HEK293 (cell line): ENCODE results near the gene TTLL11.

Experiments
- CTCF ChIA-PET: fragments of 350-600 bp; formaldehyde crosslinking; extraction: SDS; loops from one replicate; lab custom pipeline; 2021; ENCODE audit warnings: antibody characterized with exemption; lab: Yijun Ruan, JAX
- POLR2A ChIA-PET: fragments of 300-600 bp; formaldehyde crosslinking; extraction: SDS; loops from one replicate; lab custom pipeline; 2020; ENCODE audit warnings: antibody characterized with exemption, inconsistent platforms; lab: Yijun Ruan, JAX
- H3K27ac ChIP-seq: fragments of 200-500 bp; sonication (Bioruptor generic); 2 replicates; pipeline ENCODE4 v1.5.1; 2014; ENCODE audit warnings: low read depth, low read length, control low read depth, inconsistent platforms; ENCODE audit errors: extremely low read depth
- H3K36me3 ChIP-seq, 2 experiments: fragments of 200-500 bp in 1 of 2; sonication (Bioruptor generic) in 1 of 2; 1 replicate in 1 of 2; 2 replicates in 1 of 2; pipeline ENCODE4 v1.5.1; 2014 to 2017; ENCODE audit warnings: inconsistent platforms in 2 of 2, low read length in 2 of 2; ENCODE audit not compliant: control insufficient read depth in 2 of 2, insufficient read depth in 1 of 2
- H3K4me1 ChIP-seq: fragments of 200-500 bp; sonication (Bioruptor generic); 2 replicates; pipeline ENCODE4 v1.5.1; 2014; ENCODE audit warnings: mild to moderate bottlenecking, low read length, inconsistent platforms; ENCODE audit not compliant: control insufficient read depth, insufficient read depth
- H3K4me3 ChIP-seq: 2 replicates; pipeline ENCODE4 v1.5.1; 2011; ENCODE audit warnings: low read depth, mild to moderate bottlenecking, control low read depth, low read length, moderate library complexity
- H3K9me3 ChIP-seq: fragments of 200-500 bp; sonication (Bioruptor generic); 2 replicates; pipeline ENCODE4 v1.5.1; 2014; ENCODE audit warnings: low read depth, low read length, inconsistent platforms; ENCODE audit not compliant: control insufficient read depth, insufficient read depth
- BCL11A ChIP-seq: fragments of 450-650 bp; formaldehyde crosslinking; IDR thresholded peaks from 2 replicates; pipeline ENCODE4 v1.5.1; 2016; ENCODE audit warnings: low read depth, missing biosample characterization, missing genetic modification characterization
- MZF1 ChIP-seq: fragments of 450-650 bp; formaldehyde crosslinking; IDR thresholded peaks from 2 replicates; pipeline ENCODE4 v1.5.1; 2017; ENCODE audit warnings: missing biosample characterization, missing genetic modification characterization, borderline replicate concordance
- OSR2 ChIP-seq: fragments of 450-650 bp; formaldehyde crosslinking; IDR thresholded peaks from 2 replicates; pipeline ENCODE4 v1.5.1; 2016; ENCODE audit warnings: missing biosample characterization, missing genetic modification characterization
- TRIM28 ChIP-seq: IDR thresholded peaks from 2 replicates; pipeline ENCODE4 v1.6.1; 2011; ENCODE audit warnings: low read length, control low read depth, borderline replicate concordance
- ZBTB17 ChIP-seq: fragments of 450-650 bp; formaldehyde crosslinking; IDR thresholded peaks from 2 replicates; pipeline ENCODE4 v1.5.1; 2016; ENCODE audit warnings: missing biosample characterization, missing genetic modification characterization
- ZEB2 ChIP-seq: fragments of 450-650 bp; formaldehyde crosslinking; IDR thresholded peaks from 2 replicates; pipeline ENCODE4 v1.5.1; 2016; ENCODE audit warnings: missing biosample characterization, missing genetic modification characterization
- ZNF132 ChIP-seq: fragments of 450-650 bp; formaldehyde crosslinking; IDR thresholded peaks from 2 replicates; pipeline ENCODE4 v1.5.1; 2017; ENCODE audit warnings: missing biosample characterization, missing genetic modification characterization, borderline replicate concordance
- ZNF155 ChIP-seq: fragments of 450-650 bp; formaldehyde crosslinking; IDR thresholded peaks from 2 replicates; pipeline ENCODE4 v1.5.1; 2016; ENCODE audit warnings: missing biosample characterization, missing genetic modification characterization
- ZNF16 ChIP-seq: fragments of 450-650 bp; formaldehyde crosslinking; IDR thresholded peaks from 2 replicates; pipeline ENCODE4 v1.5.1; 2016; ENCODE audit warnings: low read depth, missing biosample characterization, missing genetic modification characterization
- ZNF311 ChIP-seq: fragments of 450-650 bp; formaldehyde crosslinking; IDR thresholded peaks from 2 replicates; pipeline ENCODE4 v1.5.1; 2017; ENCODE audit warnings: missing biosample characterization, missing genetic modification characterization, borderline replicate concordance
- ZNF341 ChIP-seq: fragments of 450-650 bp; formaldehyde crosslinking; IDR thresholded peaks from 2 replicates; pipeline ENCODE4; 2016; ENCODE audit warnings: low read depth, missing biosample characterization, missing genetic modification characterization
- ZNF426 ChIP-seq: fragments of 450-650 bp; formaldehyde crosslinking; IDR thresholded peaks from 2 replicates; pipeline ENCODE4 v1.5.1; 2017; ENCODE audit warnings: missing biosample characterization, missing genetic modification characterization, mild to moderate bottlenecking, inconsistent platforms, moderate library complexity
- ZNF585B ChIP-seq: fragments of 450-650 bp; formaldehyde crosslinking; IDR thresholded peaks from 2 replicates; pipeline ENCODE4 v1.5.1; 2016; ENCODE audit warnings: missing biosample characterization, missing genetic modification characterization
- ZNF600 ChIP-seq: fragments of 450-650 bp; formaldehyde crosslinking; IDR thresholded peaks from 2 replicates; pipeline ENCODE4 v1.5.1; 2016; ENCODE audit warnings: missing biosample characterization, missing genetic modification characterization
- ZNF654 ChIP-seq: fragments of 450-650 bp; formaldehyde crosslinking; IDR thresholded peaks from 2 replicates; pipeline ENCODE4 v1.5.1; 2016; ENCODE audit warnings: low read depth, missing biosample characterization, missing genetic modification characterization
- ZNF658 ChIP-seq: fragments of 450-650 bp; formaldehyde crosslinking; IDR thresholded peaks from 2 replicates; pipeline ENCODE4; 2016; ENCODE audit warnings: missing biosample characterization, missing genetic modification characterization
- ZNF670 ChIP-seq: fragments of 450-650 bp; formaldehyde crosslinking; IDR thresholded peaks from 2 replicates; pipeline ENCODE4 v1.5.1; 2016; ENCODE audit warnings: missing biosample characterization, missing genetic modification characterization, low read depth
- ZNF701 ChIP-seq: fragments of 450-650 bp; formaldehyde crosslinking; IDR thresholded peaks from 2 replicates; pipeline ENCODE4 v1.5.1; 2016; ENCODE audit warnings: missing biosample characterization, missing genetic modification characterization
- ZNF747 ChIP-seq: fragments of 450-650 bp; formaldehyde crosslinking; IDR thresholded peaks from 2 replicates; pipeline ENCODE4 v1.5.1; 2016; ENCODE audit warnings: missing biosample characterization, missing genetic modification characterization
- ZNF76 ChIP-seq: fragments of 450-650 bp; formaldehyde crosslinking; IDR thresholded peaks from 2 replicates; pipeline ENCODE4; 2016; ENCODE audit warnings: low read depth, missing biosample characterization, missing genetic modification characterization, borderline replicate concordance
- ZNF837 ChIP-seq: fragments of 450-650 bp; formaldehyde crosslinking; IDR thresholded peaks from 2 replicates; pipeline ENCODE4 v1.5.1; 2016; ENCODE audit warnings: missing biosample characterization, missing genetic modification characterization
- ZSCAN16 ChIP-seq: fragments of 450-650 bp; formaldehyde crosslinking; IDR thresholded peaks from 2 replicates; pipeline ENCODE4 v1.5.1; 2016; ENCODE audit warnings: missing biosample characterization, missing genetic modification characterization
- TF ChIP-seq, protein P1 (sequence below): fragments of 450-650 bp; formaldehyde crosslinking; IDR thresholded peaks from 2 replicates; pipeline ENCODE4 v1.5.1; 2016; ENCODE audit warnings: missing biosample characterization, missing genetic modification characterization
- TF ChIP-seq, protein P2 (sequence below): sonication (generic); formaldehyde crosslinking; IDR thresholded peaks from 2 replicates; pipeline ENCODE4 v1.8.1; 2022; ENCODE audit warnings: mild to moderate bottlenecking, moderate library complexity, missing genetic modification reagents

The TTLL11 gene

DNA sequence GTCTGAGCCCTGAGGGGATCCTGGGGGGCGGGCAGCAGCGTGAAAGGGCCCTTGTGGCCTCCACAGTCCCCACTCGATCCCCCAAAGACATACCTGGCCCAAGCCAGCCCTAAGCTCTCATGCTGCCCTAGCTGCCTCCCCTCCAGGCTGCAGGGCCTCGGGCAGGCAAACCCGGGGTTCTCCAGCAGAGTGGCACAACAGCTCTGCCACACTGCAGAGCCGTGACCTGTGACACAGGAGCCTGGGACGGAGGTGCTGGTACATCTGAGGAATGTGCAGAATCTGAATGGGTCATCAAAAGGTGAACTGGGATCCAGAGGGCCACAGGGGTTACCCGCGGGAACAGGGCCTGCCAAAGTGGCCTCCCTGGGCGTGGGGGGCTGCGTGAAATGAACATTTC, 278.5 kb downstream of the TTLL11 start:
- Histone ChIP-seq H3K4me3 (no peak overlapping the region), H3K36me3 (no peaks in the 10 kb centered on the region), H3K27ac (no peak overlapping the region), H3K9me3 (no peaks in the 10 kb centered on the region), H3K4me1 (no peaks in the 10 kb centered on the region)
- TF ChIP-seq ZNF76 (tag by site-specific recombination) (no peak), ZSCAN16 (tag by site-specific recombination) (no peak), ZNF155 (tag by site-specific recombination) (no peak), MZF1 (tag by site-specific recombination) (no peak)
- ChIA-PET POLR2A (no interaction called here), CTCF (interaction anchor here (0.6 to 1.2 kb wide), 3 partner anchors 18 to 174 kb away, joined by 3 read pairs; no protein-coding TSS in a partner anchor)

DNA sequence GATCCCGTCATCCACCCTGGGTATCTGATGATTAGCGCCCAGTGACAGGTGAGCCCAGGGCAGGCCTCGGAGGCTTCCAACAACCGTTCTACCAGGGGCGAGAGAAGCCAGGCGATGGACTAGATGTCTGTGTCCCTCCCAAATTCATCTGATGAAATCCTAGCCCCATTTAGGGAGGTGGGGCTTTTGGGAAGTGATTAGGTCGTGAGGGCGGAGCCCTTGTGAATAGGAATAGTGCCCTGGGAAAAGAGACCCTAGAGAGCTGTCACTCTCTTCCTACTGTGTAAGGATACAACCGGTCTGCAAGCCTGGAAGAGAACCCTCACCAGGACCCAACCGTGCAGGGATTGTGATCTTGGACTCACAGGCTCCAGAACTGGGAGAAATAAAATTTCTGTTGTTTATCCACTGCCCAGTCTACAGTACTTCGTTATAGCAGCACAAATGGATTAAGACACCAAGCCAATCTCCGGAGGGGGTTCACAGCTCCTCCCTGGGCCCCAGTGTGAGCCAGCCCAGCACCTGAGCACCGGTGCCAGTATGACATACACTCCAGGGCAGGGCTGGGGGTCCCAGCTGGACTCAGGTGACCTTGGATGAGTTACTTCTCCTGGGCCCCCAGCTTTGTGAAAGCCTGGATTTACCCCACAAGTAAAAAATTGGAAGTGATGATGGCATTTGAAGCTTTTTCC, 279.4 kb downstream of the TTLL11 start:
- no peaks in the 10 kb centered on the region for H3K36me3 ChIP-seq
- H3K4me3 ChIP-seq, result no peak overlapping the region
- TF ChIP-seq, protein P1, sequence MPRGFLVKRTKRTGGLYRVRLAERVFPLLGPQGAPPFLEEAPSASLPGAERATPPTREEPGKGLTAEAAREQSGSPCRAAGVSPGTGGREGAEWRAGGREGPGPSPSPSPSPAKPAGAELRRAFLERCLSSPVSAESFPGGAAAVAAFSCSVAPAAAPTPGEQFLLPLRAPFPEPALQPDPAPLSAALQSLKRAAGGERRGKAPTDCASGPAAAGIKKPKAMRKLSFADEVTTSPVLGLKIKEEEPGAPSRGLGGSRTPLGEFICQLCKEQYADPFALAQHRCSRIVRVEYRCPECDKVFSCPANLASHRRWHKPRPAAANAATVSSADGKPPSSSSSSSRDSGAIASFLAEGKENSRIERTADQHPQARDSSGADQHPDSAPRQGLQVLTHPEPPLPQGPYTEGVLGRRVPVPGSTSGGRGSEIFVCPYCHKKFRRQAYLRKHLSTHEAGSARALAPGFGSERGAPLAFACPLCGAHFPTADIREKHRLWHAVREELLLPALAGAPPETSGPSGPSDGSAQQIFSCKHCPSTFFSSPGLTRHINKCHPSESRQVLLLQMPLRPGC, result no peak
- TF ChIP-seq ZNF132, result no peak
- TF ChIP-seq ZNF654 (tag by site-specific recombination), result no peak
- no peak for TF ChIP-seq ZNF341 (tag by site-specific recombination)
- TF ChIP-seq ZNF311 (tag by site-specific recombination), result no peak
- no peak for TF ChIP-seq ZNF600 (tag by site-specific recombination)
- no peak for TF ChIP-seq ZEB2 (tag by site-specific recombination)
- no peak for TF ChIP-seq ZBTB17 (tag by site-specific recombination)
- TF ChIP-seq OSR2 (tag by site-specific recombination), result no peak
- TF ChIP-seq ZNF670 (tag by site-specific recombination), result no peak
- no peak for TF ChIP-seq TRIM28
- ChIA-PET CTCF (no interaction called here), POLR2A (interaction anchor here (0.5 kb wide), 1 partner anchor 228 kb away, joined by 3 read pairs; no protein-coding TSS in a partner anchor)
- no peaks in the 10 kb centered on the region for H3K9me3 ChIP-seq
- H3K4me1 ChIP-seq, result no peaks in the 10 kb centered on the region
- no peak overlapping the region for H3K27ac ChIP-seq

DNA sequence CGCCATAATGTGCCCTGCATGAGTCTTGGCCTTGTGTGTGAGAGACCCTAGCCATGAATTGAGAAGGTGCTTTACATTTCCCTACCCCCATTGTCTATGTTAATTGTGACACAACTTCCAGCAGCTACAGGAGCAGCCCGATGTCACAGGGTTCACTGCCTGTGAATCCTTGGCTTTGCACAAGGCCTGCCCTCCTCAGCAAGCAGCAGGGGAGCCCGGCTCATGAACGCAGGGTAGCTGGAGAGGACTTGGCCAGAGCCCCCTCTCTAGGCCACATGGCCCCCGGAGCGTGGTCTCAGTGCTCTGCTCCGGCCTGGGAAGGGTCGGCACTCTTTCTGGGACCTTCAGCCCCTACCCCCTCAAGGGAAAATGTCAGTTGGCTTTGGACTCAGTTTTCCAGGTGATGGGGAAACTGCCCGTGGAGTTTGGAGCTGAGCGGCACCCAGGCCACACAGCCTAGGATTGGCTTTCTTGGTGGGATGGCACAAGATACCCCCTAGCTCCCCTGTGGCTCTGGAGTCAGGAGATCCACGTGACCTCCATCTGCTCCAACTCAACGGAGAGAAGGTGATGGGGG, 280.9 kb downstream of the TTLL11 start:
- no peak overlapping the region for H3K4me3 ChIP-seq
- no peak for TF ChIP-seq ZNF658 (tag by site-specific recombination)
- TF ChIP-seq BCL11A (tag by site-specific recombination), result no peak
- no peak for TF ChIP-seq ZNF585B (tag by site-specific recombination)
- TF ChIP-seq ZNF426, result no peak
- TF ChIP-seq, protein P2, sequence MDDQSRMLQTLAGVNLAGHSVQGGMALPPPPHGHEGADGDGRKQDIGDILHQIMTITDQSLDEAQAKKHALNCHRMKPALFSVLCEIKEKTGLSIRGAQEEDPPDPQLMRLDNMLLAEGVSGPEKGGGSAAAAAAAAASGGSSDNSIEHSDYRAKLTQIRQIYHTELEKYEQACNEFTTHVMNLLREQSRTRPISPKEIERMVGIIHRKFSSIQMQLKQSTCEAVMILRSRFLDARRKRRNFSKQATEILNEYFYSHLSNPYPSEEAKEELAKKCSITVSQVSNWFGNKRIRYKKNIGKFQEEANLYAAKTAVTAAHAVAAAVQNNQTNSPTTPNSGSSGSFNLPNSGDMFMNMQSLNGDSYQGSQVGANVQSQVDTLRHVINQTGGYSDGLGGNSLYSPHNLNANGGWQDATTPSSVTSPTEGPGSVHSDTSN (CRISPR knock-in tag), result no peak
- TF ChIP-seq ZNF16 (tag by site-specific recombination), result no peak
- no peak for TF ChIP-seq ZNF837
- TF ChIP-seq ZNF701 (tag by site-specific recombination), result no peak
- no peak for TF ChIP-seq ZNF747 (tag by site-specific recombination)
- TF ChIP-seq, all 188 proteins: peak for 0
- no peaks in the 10 kb centered on the region for H3K4me1 ChIP-seq
- no peak overlapping the region for H3K27ac ChIP-seq
- H3K9me3 ChIP-seq, result no peaks in the 10 kb centered on the region
- ChIA-PET POLR2A (no interaction called here), CTCF (interaction anchor here (0.6 kb wide), 2 partner anchors 277 to 368 kb away, joined by 4 read pairs; no protein-coding TSS in a partner anchor)
- H3K36me3 ChIP-seq, result no peaks in the 10 kb centered on the region
